Epithelial cell of prostate (primary cell): ENCODE data around the gene PSMB10.

Source experiments
- DNase-seq: peaks from one replicate; pipeline ENCODE4 v3.0.0-alpha.2; 2011; ENCODE audit warnings: low read depth, low spot score
- H3K27ac ChIP-seq: fragments of 450-650 bp; 2 replicates; pipeline ENCODE4 v1.5.1; 2017; ENCODE audit warnings: mild to moderate bottlenecking

The PSMB10 gene

DNA sequence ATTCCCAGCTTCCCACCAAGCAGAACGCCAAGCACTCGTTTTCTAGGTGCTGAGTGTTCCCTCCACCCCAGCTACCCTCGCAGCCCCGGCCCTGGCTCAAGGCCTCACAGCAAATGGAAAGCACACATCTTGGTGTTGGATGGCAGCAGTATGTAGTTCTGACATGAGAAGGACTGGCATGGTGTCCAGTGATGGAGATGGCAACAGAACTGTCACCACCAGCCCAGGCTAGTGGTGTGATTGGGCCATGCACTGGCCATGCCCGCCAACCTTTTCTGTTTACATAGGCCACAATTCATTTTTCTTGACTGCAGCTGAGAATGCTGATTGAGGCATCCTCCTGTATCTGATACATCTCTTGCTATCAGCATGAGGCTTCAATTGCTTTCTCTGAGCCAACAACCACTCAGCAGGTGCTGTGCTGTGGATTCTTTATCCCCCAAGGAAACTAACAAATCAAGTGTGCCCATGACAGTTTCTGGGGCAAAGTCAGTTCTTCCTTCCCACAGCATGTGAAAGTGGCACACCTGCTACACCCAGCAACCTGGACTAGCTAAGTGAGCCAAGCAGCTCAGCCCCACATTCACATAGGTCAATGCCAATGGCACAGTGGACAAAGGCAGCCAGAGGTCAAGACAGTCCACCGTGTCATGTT is 28.0 kb upstream of the PSMB10 start:
- no peak overlapping the region for H3K27ac ChIP-seq
- no peak for DNase-seq

DNA sequence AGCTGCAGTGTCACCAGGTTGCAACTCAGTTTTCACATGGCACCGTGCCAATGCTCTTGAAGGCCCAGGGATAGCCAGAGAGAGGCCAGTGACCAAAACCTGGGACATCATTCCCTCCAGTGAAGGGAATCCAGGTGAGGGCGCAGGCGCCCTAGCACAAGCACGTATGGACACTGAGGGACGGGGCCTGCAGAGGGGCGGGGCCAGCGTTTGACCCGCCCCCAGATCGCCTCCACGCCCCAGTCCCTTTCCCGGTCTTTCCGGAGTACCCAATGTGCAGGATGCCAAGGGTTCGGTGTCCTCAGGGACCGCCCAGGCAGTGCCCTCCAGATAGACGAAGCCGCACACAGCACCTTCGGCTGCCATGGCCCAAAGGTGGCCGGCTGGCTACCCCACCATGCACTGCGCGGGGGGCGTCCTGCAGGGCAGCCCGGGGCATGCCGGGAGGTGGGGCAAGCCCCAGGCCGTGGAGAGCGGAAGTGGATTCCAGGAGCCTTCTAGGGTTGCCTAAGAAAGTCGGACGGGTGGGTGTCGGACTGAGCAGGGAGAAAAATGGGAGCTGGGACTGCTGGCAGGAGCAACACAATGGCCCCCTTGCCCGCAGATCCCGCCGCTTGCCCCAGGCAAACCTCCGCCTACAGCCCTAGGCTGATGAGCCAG is 27.1 kb upstream of the PSMB10 start:
- DNase-seq: no peak
- no peak overlapping the region for H3K27ac ChIP-seq

DNA sequence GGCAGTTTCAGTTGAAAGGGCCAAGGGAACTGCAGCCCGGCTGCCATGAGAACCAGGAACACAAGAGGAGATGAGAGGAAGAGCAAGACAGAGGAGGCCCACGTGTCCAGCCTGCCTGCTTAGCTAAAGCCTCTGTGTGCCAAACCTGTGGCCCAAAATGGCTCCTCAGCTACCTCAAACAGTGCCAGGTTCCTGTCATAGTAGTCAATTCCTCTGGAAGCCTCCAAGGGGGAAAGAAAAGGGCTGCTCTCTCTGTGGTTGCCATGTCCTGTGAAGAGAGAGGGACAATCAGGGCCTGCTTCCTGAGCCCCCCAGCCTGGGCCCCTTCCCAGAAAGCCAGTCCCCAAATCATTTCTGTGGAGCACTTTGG is 26.6 kb upstream of the PSMB10 start:
- no peak overlapping the region for H3K27ac ChIP-seq

DNA sequence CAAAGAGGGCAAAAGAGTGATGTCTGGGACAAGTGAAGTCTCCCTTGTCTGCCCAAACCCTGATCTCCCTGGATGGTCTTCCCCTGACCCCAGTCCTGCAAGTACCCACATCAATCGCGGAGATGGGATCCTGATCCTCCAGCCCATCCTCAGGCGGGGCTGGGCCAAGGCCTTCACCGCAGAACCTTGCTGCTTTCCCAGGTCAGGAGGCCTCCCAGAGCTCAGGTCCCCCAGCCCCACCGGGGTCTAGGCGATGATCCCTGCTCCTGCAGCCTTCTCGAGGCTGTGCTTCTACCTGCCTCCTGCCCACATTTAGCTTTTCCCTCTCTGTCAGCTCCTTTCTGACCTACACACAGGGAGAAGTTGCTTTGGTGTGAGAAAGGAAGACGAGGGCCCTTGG is 25.5 kb upstream of the PSMB10 start:
- peak overlapping the region; percentile 22 for H3K27ac ChIP-seq

More for the DNA sequence above, 26.6 kb upstream of the PSMB10 start:
- DNase-seq: no peak

DNA sequence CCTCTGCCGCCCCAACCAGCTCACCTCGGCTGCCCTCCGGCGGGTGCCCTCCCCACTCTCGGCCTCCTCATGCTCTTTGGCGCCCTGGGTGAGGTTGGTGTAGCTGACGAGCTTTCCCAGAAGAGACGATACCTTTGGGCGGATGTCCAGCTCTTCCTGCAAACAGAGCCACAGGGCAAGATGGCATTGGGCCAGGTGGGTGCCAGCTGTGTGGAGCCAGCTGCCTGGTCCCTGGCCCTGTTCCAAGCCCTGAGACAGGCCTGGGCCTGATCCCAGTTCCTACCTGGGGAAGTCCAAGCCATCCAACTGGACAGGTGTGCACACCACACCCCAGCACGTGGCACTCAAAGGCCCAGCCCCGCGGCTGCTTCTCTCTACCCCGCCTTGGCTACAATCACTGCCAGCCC is 24.9 kb upstream of the PSMB10 start:
- H3K27ac ChIP-seq: peak overlapping the region; percentile 22
- DNase-seq: peak; percentile 94

More for the DNA sequence above, 25.5 kb upstream of the PSMB10 start:
- DNase-seq: no peak

DNA sequence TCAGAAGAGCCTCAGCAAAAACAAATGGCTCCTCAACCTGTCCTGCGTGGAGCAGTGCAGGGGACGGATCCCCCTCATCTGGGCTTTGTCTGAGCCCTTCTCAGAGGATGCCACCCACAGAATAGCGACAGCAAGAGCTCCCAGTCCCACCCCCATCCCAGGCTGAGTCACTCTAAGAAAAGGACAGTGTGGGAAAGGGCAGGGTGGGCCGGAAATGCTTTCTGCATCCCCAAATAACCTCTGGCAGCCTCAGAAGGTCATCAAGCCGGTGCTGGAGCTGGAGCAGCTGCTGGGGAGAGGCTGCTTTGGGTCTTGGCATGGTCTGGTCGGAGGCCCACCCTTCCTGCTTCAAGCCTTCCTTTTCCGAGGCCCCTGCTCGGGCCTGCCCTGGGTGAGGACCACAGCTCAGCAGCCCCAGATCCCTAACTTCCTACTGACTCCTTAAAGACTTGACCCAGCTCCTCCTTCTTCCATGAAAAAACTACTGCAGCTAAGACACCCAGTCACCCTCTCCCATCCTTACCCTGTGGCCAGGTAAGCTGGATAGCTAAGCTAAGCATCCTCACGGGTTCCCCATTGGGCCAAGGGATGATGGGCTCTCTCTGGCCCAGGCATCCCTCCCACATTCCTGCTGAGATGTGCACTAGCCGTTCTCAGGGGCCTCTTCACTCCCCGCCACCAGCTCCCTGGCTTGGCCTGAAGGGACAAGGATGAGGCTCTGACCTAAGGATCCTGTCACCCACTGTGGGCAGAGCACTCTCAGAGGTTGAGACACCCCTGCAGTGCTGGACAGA is 23.1 kb upstream of the PSMB10 start:
- no peak overlapping the region for H3K27ac ChIP-seq

DNA sequence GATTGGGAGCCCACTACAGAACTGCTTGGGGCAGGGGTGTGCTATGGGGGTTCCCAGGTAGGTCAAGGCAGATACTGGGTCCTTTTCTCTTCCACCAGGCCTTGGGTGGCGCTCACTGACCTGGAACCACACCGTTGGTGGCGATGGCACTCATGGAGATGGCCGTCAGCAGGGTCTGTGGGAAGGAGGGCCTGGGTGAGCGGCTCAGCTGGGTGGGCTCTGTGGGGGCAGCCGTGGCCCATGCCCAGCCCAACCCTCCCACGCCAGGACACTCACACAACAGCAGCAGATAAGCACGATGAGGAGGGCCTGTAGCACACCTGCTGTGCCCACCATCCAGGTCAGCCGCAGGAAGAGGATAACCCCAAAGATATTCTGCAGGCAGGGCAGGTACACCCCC is 21.0 kb upstream of the PSMB10 start:
- no peak overlapping the region for H3K27ac ChIP-seq

More for the DNA sequence above, 23.1 kb upstream of the PSMB10 start:
- no peak for DNase-seq

DNA sequence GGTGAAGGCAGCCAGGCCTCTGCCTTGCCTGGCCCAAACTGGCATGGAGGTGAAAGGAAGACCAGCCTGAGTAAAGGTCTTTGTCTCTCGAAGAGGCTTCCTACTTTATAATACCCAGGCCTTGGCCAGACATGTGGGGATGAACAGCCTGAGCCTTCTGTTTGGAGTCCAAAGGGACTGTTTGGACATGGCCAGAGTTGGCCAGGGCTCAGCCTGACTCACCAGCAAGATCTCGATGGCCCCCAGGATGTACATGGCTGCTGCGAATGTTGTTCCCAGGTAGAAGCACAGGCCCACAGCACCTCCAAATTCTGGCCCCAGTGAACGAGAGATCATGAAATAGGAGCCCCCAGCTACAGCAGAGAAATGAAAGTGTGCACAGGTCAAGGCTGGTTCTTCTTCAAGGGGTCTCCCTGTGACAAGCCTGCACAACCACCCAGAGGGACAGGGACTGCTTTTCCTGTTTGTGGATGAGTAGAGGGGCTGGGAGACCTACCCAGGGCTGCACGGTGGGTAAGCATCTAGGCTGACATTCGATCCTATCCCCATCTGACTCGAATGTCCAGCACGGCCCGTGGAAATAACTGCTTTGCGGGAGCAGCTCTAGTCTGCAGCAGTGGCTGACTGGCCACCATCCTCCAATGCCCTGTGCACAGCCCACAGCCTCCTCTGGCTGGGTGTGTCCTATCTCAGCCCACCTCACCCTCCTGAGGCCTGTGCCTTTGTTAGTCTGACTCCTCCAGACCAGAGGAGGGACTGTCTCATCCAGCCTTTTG is 18.0 kb upstream of the PSMB10 start:
- DNase-seq: no peak
- no peak overlapping the region for H3K27ac ChIP-seq

More for the DNA sequence above, 21.0 kb upstream of the PSMB10 start:
- no peak for DNase-seq

DNA sequence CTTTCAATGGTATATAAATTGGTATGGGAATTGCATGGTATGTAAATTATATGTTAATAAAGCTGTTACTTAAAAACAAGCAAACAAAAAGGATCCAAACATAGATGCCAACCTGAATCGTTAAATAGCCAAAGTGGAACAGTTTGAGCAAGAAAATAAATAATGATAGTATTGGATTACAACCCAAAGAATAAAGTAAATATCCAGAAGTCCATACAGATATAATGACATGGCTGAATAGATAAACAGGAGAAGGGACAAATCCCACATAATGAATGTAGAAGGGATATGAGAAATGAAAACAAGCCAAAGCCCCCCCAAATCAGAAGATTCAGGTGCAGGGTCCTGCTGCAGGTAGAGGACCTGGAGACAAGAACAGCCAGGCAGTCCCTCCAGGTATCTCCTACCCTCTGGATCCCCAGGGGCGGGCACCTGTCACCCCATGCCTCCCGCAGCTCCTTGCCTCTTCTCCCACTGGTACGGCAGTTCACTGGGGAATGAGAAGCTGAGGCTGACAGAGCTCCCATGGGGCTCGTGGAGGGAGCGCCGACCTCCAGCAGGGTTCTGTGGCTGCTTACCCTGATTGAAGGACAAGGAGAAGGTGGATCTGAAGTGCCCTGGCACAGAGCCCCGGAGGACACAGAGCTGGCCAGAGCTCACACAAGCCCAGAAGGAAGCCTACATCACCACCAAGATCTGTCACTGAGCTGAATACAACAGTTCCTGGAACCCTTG is 17.2 kb upstream of the PSMB10 start:
- no peak for DNase-seq

DNA sequence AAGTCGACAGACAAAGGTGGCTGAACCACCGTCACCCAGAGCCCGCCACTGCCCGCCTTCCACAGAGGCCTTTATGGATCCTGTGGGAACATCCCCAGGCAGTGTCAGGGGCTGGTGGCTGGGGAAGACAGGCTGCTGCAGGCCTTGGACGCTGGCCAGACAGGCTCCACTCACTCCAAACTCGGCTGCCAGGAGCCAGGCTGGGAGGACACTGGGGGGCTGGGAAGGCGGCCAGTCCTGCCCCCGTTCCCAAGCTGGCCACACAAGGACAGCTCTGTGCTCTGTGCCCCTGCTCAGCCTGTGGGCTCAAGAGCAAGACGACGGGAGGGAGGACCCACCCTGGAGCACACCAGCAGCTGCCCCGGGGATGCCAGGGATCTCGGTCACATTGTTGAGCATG is 14.8 kb upstream of the PSMB10 start:
- no peak overlapping the region for H3K27ac ChIP-seq

More for the DNA sequence above, 17.2 kb upstream of the PSMB10 start:
- no peak overlapping the region for H3K27ac ChIP-seq

DNA sequence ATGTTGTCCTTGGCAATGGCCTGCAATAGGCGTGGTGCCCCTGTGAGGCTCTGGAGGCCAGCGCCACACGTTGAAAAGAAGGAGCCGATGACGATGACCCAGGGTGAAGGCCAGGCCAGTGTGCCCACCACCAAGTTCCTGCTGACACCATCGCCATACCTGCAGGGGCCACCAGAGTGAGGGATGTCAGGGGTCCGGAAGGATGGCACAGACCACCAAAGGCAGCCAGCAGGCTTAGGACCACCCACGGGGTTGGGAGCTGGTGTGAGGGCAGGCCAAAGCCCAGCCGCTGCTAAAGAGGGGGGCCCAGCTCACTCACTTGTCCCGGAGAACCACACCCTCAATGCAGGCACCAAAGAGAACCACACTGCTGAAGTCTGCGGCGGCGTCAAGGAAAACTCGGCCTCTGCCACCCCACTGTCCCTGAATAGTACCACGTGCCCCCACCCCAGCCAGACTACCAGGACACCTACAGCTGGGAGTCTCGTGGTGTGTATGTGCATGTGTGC is 13.7 kb upstream of the PSMB10 start:
- DNase-seq: no peak
- H3K27ac ChIP-seq: no peak overlapping the region

More for the DNA sequence above, 14.8 kb upstream of the PSMB10 start:
- DNase-seq: no peak

DNA sequence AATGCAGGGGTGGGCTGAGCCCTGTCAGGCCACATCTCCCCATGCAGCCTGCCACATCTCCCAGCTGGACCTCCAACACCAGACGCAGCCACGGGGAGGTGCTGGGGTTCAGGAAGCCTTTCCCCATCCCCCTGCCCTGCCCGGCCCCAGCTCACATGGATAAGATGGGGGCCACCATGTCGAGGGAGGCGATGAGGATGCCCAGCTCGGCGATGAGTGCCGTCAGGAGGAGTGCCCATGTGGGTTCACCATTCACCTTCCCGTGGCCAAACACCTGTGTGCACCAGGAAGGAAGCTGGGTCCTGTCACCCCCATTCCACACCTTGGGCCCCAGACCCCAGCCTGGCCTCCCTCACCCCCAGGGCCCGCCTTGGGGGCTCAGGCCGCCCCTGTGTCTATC is 13.0 kb upstream of the PSMB10 start:
- no peak for DNase-seq
- H3K27ac ChIP-seq: no peak overlapping the region

DNA sequence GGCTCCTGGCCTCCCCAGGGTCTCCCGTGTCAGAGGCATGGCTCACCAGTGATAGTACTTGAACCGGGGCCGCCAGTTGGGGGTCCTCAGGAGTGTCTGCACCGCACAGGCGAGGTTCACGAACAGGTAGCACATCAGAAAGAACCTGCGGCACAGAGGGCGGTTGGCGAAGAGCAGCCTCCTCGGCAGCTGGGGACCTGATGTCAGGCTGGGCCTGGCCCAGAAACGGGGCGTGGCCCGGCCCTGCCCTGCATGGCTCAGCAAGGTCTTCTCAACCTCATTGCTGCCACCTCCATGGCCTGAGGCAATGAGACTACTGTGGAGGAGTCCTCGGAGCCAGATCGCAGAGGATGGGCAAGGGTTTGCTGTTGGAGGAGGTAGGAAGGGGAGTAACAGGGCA is 11.4 kb upstream of the PSMB10 start:
- no peak for DNase-seq
- no peak overlapping the region for H3K27ac ChIP-seq

DNA sequence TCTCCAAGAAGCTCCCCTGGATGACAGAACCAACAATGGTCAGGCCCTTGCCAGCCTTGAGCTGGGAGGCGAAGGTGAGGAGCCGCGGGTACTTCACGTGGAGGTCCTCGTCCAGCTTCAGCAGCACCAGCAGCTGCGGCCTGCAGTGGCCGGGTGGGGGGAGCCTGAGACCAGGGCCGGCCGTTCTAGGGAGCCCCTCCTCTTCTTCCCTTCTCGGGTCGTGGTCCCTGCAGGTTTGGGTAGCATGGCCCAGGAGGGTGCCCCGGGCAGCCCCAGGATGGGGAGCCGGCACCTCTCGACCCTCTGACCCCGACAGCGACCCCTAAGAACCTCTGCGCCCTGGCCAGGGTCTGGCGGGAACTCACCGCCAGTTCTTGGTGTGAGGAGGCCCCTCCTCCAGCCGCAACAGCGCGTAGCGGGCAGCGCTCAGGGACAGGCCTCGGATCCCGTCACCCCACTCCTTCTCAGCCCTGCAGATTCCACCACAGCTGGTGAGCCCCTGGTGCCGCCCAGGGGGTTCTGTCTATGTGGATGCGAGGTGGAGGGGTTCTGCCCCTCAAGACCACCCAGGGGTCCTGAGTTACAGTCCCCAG is 10.4 kb upstream of the PSMB10 start:
- H3K27ac ChIP-seq: no peak overlapping the region
- DNase-seq: no peak

DNA sequence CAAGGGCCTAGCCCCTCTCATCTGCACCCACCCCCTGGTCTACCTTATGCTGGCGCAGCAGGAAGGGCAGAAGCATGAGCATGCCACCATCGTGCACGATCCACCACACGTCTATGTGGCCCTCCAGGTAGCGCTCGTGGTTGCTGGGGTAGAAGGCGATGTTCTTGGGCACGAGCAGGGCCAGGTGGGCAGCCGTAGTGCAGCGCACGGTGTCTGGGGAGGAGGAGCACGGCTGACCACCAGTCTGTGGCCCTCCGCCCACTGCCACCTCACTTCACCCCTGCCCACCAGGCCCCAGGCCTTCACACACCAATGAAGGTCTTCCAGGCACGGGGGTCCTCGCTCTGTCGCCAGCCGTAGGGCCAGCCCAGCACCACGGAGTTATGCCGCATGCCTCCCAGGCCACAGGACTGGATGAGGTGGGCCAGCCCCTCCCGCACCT is 9.5 kb upstream of the PSMB10 start:
- DNase-seq: no peak
- H3K27ac ChIP-seq: no peak overlapping the region

DNA sequence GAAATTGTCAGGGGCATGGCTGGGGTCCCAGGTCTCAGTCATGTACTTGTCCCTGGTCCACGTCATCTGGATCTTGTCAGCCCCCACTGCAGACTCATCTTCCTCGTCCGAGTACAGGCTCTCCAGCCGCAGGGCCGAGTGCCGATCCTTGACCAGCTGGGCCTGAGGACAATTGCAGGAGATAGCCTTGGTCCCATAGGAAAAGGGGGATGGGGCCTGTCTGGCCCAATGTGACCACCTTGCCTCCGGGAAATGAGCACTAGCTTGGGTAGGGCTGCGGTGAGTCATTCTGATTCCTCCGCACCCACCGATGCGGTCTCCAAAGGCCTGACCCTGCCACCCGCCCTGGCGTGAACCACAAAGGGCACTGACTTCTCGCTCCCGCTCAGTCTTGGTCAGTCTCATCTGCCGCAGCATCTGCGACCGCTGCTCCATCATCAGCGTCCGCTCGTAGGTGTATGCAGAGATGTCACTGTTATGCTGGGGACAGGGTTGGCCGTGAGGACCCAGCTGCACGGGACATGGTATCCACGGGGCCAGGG is 8.8 kb upstream of the PSMB10 start:
- no peak for DNase-seq
- no peak overlapping the region for H3K27ac ChIP-seq

DNA sequence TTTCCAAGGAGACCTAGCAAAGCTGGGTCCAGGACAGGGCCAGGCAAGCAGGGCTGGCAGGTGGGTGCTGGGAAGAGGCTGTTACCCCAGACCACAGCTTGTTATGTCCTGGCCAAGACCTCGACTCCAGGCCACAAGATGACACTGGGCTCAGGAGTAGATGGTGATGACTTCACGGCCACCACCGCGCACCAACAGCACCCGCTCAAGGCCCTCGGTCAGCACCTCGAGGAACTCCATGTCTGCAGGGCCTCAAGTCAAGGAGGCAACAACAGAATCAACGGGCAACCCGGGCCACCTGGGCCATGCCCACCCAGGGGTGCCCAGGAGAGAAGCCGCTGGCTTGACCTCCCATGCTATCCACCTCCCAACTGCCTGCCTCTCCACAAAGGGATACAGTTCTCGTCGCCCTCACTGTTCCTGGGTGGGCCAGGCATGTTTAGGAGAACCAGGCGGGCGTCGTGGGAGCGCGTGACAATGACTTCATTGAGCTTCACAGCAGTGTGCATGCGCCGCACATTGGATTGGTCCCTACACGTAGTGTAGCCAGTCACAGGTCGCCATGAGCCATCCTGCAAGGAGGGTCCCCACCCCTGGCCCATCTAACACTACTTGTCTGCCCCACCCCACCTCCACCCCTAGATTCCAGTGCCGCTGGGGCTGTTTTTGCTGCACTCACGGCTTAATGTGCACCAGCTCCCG is 8.2 kb upstream of the PSMB10 start:
- H3K27ac ChIP-seq: no peak overlapping the region
- DNase-seq: no peak
